Sigmoid colon (tissue), 3 donors: ENCODE results near the gene MMP17.

Experiments
- CTCF ChIP-seq, 4 experiments: fragments of 450-650 bp in 3 of 4; fragments of 200-600 bp in 1 of 4; IDR thresholded peaks; one replicate each; pipeline ENCODE4 v1.5.1; 2016 to 2019; ENCODE audit warnings: antibody characterized with exemption in 4 of 4, mild to moderate bottlenecking in 3 of 4, moderate library complexity in 2 of 4
- POLR2A ChIP-seq, 2 donors: fragments of 450-650 bp; IDR thresholded peaks; one replicate each; pipeline ENCODE4 v1.6.1; 2016; ENCODE audit warnings: antibody characterized with exemption in 2 of 2, mild to moderate bottlenecking in 2 of 2, moderate library complexity in 2 of 2

GRCh38 chr12:131829791-131830334 lies 1.7 kb downstream of the MMP17 start:
- no peak for TF ChIP-seq CTCF (IDR thresholded peaks at IDR 0.05)
- no peak for TF ChIP-seq POLR2A (IDR thresholded peaks at IDR 0.05)
